ENCODE measurements around the gene HTRA3.

Gene HTRA3

DNA sequence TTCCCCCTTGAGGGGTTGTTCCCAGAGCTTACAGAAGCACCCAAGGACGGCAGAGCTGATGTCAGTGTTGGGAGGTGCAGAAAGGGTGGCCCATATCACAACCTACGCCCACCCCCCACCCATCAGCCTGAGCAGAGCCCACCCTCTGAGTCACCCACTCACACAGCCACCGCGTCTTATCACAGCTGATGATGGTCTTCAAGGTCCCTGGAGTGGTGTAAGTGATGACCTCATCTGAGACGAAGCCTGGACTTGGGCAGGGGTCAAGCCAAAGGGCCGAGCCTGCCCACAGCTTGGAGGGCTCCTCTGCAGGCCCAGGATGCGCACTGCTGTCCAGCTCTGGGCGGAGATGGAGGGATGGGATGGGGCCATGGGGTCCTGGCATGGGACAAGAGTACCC is 3.0 kb upstream of the HTRA3 start:
- no peak for DNase-seq (ENCODE audit: low read depth in 2 of 2)

DNA sequence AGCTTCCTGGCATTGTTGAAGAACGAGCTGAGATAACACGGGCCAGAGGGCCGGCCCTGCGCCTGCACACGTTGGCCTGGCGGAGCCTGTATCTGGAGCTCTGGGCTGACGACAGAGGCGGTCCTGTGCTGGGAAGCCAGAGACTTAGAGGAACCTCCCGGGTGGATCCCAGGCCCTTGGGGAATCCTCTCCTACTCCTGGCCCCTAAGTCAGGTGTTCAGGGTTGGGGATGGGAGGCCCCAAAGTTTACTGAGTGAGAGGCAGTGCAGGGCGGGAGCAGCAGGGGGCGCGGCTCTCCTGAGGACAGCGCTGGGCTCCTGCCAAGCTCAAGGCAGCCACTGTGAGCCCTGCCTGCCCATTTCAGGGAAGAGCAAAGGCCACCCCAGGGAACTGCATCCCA is 2.5 kb upstream of the HTRA3 start:
- peak in 1 of 2 donors; percentile 8 for DNase-seq (ENCODE audit: low read depth in 2 of 2)

DNA sequence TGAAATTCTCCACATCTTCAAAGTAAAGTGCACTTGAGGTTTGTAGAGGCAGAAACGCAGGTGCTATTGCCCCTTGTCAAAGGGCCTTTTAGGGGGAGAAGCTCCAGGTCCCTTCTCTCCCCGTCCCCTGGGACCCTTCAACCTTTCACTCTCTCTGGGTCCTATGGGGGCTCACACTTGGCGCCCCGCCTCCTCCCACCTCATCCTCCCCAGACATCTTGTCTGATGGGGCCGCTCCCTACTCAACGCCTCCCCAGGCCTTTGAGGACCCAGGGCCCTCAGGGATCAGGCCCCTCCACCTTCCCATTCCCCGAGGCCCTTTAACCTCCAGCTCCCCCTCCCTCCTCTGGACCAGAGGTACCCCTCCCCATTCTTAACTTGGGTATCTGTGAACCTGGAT is 1.3 kb upstream of the HTRA3 start:
- DNase-seq (ENCODE audit: low read depth in 2 of 2), result no peak

GRCh38 chr4:8268901-8269534 is 536 bp upstream of the HTRA3 start:
- no peak for DNase-seq (ENCODE audit: low read depth in 2 of 2)

- no peak for DNase-seq (ENCODE audit: low read depth in 2 of 2)
Observed at GRCh38 chr4:8270418-8270771, 841 bp downstream of the HTRA3 start.

DNA sequence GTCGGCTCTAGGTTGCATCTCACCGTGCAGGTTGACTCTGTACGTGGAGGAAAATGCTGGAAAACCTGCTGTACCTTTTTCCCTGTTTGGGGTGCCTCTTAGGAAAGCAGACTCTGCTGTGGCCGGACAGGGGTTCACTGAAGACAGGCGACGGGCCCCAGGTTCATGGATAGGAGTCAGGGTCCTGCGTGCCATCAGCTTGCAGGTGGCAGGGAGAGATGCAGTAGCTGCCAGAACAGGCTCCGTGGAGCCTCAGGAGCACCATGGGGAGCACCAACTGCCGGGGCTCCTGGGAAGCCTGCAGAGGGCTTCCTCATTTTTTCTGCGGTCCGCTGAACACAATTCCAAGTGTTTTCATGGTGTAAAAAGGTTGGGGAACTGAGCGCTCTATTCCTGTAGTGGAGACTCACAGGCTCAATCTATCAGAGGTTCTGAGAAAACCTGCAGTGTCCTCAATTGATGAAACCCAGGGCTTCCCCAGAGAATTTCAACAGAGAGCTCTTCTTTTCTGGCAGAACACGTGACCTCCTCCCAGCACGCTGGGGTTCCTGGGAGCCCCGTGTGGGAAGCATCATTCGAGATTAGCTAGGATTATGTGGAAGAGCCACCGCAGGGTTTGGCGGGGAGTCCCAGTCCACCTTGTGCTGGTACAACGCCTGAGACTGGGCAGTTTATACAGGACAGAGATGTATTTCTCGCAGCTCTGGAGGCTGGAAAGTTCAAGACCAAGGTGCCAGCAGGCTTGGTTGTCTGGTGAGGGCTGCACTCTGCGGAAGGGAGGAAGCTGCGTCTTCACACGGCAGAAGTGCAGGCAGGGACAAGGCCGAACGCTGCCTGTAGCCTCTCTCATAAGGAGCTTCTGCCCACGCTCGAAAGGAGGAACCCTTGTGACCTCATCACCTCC is 1.6 kb downstream of the HTRA3 start:
- DNase-seq (ENCODE audit: low read depth in 2 of 2), result no peak

- DNase-seq (ENCODE audit: low read depth in 2 of 2), result no peak
Observed at GRCh38 chr4:8271821-8272220, 2.3 kb downstream of the HTRA3 start.

- DNase-seq (ENCODE audit: low read depth in 2 of 2), result no peak
Observed at GRCh38 chr4:8272472-8273428, 3.2 kb downstream of the HTRA3 start.

- no peak for DNase-seq (ENCODE audit: low read depth in 2 of 2)
Observed at GRCh38 chr4:8273450-8273849, 3.9 kb downstream of the HTRA3 start.

DNA sequence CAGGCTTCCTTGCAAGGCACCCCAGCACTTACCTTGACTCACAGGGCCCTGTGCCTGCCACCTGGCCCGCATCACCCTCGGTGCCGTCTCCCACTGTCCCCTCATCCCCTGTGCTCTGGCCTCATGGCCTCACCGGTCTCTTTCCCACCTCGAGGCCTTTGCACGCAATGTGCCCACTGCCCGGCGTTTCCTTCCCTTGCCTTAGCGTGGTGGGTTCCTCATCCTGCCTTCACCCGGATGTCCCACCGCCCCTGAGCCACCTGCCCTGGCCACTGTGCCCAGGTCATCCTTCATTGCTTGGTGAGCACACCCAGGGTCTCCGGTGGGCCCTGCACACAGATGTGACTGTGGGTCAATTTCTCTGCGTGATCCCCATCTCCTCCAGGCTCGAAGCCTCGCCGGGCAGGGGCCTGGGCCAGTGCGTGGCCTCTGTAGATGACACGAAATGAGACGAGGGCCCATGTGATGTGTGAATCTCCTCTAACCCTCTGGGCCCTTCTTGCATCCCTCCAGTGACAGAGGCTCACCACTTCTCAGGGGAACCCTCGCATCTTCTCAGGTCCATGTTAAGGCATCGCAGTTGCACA is 4.6 kb downstream of the HTRA3 start:
- DNase-seq (ENCODE audit: low read depth in 2 of 2), result no peak

DNA sequence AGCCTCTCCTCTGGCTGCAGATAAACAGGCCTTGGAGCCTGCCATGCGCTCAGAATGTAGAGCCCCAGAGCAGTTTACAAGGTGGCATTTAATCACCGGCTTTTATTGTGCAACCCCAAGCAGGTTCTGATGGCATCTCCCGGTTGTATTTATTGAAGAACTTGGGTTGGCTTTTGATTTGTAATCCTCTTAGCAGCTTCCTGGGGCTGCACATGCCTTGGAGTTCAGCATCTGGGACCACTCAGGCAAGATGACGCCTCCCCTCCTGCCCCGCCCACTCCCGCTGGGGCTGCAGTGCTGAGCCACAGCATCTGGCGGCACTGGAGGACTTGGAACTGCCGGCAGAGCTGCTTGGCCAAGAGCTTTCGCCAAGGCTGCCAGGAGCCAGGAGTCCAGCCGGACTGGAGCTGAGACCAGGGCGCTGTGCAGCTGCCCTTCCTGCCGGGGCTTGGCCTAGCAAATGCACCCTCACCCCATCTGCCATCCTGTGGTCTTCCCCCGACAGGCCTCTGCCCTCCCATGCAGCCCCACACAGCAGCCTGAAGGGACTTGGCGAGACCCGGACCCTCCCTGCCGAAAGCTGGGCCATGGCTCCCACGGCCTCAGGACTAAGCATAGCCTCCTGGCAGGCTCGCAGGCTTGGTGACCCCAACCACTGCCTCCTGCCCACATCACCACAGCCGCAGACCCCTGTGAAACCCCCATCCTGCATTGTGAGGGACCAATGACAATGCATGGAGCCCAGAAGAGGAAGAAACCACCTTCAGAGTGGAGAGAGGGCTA is 5.4 kb downstream of the HTRA3 start:
- no peak for DNase-seq (ENCODE audit: low read depth in 2 of 2)

DNA sequence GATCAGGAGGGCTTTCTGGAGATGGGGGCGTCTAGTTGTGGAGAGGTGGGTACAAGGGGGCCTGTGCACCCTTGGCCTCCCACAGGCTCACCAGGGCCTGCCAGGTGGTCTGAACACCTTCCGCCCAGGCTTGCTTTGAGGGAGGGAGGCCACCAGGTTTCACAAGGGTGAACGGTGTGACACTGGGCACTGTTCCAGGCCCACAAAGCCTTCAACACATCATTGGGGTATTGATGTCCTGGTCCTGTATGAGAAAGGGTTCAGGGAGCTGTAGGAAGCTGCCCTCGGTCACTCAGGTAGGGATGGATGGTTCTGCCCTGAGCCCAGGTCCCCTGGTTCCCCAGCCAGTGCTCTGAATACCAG is 6.0 kb downstream of the HTRA3 start:
- no peak for DNase-seq (ENCODE audit: low read depth in 2 of 2)

DNA sequence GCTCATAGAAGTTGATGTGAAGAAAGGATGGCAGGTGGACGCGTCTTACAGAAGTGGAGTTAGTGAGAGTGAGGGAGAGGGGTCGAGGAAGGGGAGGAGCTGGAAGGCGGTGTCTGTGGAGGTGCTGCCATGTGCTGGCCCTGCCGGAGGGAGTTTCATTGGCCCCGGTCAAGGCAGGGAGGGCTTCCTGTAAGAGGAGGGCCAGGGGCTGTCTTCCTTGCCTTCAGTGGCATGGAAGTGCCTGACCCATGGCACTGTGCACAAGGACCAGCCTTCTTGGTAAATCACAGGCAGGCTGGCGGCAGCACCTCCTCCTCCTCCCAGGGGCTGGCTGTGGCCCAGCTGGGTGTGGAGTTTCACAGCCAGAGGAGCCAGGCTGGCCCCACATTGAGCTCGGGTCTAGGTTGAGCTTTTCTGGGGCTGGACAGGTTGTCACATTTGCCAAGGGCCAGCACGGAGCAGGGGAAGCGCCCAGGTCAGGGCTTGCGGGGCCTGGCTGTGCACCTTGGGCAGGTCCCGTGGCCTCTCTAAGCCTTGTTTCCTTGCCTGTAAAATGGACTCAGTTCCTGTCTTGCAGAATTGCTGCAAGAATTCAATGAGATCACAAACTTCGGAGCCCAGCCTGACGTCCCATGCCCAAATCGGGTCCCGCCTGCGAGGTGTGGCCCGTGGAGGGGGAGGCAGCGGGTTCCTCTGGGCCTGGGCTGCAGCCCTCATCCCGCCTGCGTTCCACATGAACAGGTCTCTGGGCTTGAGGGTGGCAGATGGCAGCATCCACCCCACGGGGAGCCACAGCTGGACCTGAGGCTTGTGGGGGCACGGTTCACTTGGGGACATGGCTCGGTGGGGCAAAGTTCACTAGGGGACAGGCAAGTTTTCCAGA is 7.0 kb downstream of the HTRA3 start:
- no peak for DNase-seq (ENCODE audit: low read depth in 2 of 2)

DNA sequence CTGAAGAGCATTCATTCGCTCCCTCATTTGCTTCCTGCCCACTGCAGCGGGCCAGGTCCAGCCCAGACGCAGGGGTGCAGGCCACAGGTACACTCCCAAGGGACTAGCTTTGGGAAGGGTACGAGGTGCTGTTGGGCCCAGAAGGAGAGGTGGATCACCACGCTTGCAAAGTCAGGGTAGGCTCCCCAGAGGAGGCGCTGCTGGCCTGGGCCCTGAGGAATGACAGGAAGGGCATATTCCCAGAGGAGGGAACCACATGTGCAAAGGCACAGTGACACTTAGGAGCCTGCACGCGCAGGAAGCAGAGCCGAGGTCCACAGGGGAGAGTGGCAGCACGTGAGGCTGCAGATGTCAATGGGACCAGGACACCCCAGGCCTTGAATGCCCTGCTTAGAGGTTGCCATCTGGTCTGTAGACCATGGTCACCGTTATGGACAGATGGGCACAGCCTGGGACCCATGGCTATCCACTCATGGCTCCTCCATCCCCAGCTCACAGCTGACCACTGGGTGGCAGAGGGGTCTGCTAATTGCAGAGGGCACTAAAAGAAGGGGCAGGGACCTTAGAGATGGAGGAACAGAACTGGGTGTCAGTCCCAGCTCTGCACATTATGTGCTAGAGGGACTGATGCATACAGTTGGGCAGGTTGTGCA is 7.9 kb downstream of the HTRA3 start:
- no peak for DNase-seq (ENCODE audit: low read depth in 2 of 2)

GRCh38 chr4:8278009-8278395 is 8.4 kb downstream of the HTRA3 start:
- DNase-seq (ENCODE audit: low read depth in 2 of 2), result no peak

GRCh38 chr4:8278421-8279287 is 9.1 kb downstream of the HTRA3 start:
- DNase-seq (ENCODE audit: low read depth in 2 of 2), result no peak

DNA sequence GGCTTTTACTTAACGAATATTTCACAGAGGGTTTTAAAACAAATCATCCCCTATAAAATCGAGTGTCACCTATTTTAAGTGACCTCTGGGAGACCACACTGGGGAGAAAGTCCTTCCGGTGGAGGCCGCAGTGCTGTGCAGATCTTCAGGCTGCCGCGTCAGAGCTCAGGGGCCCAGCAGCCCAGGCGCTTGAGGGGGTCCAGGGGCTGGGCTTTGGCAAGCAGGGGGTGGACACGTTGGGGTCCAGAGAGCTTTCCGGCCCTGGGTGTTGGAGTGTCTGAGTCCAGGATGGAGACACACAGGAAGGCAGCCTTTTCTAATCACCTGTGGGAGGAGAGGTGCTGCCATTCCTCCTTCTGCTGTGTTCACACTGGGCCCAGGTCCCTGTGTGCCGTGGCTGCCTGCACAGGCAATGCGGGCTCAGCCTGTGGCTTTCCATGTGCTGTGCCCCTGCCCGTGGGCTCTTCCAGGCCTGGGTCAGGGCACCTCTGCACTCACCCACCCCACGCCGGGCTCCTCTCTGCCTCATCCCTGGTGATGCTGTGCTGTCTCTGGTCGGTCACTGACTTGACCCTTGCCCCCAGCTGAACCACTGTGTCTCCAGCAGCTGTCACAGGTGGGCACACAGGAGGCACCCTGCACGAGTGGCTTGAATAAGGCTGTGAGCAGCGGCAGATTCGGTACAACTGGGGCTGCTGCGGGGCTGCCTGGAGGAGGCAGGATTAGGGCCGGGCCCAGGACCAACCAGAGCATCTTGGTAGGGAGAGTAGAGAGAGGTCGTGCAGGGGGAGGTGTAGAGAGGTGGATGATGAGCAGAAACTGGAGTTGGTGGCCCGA is 10.0 kb downstream of the HTRA3 start:
- DNase-seq (ENCODE audit: low read depth in 2 of 2), result no peak

All from stimulated activated CD8-positive, alpha-beta memory T cell treated with anti-CD3 and anti-CD28 coated beads, Interleukin-15, amount 100 ng/mL, for 48 hours (primary cell).